ENCODE measurements around the gene THAP11. TPM values are rescaled to one million over a fixed set of nuclear protein-coding genes. Genes with fewer than 3 reads are reported as not detected.

THAP11 gene
- polyA plus RNA-seq, 1 of the 3 experiments (the other 2 are of a cell fraction), result 34.8 TPM

DNA sequence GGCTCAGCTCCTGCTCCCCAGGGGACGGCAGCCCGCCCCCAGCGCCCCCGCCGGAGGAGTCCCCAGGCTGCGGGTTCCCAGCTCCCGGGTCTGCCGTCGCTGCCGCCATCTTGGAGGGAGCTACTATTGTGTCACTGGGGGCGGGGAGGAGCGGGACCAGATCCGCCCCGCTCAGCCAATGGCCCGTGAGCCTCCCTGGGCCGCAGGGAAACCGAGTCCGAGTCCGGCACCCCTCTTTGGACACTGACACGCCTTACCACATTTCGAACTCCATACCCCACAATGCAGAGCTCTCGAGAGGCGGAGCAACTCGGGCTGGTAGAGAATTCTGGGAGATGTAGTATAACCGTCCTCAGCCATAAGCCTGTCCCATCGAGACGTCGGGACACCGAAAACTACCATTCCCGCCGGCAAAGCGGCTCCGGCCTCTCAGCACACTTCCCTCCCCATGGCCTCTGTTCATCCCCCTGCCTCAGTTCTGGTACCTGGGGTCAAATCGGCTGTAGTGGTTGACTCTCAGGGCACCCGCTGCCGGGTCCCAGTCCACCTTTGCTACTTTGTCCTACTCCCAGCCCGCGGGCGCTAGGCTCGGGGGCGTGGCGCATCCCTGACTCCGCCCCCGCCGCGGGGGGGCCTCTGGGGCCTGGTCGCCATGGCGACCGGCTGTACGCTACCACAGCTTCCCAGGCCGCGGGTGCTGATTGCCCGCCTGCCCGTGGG is 35.5 kb upstream of the THAP11 start, which contains the start of the genes RANBP10 and TSNAXIP1:
Gene RANBP10, minus strand, starts transcription at position 133 of the 720 bp plus-strand sequence. Its CDS starts 24 bp downstream, at position 109.
Gene TSNAXIP1, plus strand, starts transcription at position 462 of the 720 bp plus-strand sequence. CDS start 261 bp downstream, outside the sequence.
- no peaks in the 10 kb centered on the region for H3K9me3 ChIP-seq
- peak within 1 kb of the TSS; percentile 78 to 83 for H3K4me3 ChIP-seq (ENCODE audit: low read depth in 2 of 2, low read length in 1 of 2)
- 0% methylated on average over 12 of the region's 54 CpGs for WGBS (ENCODE audit: low lambda C conversion rate)
- H4K20me1 ChIP-seq (ENCODE audit: insufficient read depth), result no peaks in the 10 kb centered on the region; the same call in 1 of the 2 replicates
- H3K9me2 ChIP-seq, result no peaks in the 10 kb centered on the region
- peak; percentile 97 for DNase-seq
- peak within 1 kb of the TSS; percentile 86 for H3K9ac ChIP-seq
- H3K79me2 ChIP-seq (ENCODE audit: insufficient read depth), result peaks cover 43% of the 10 kb centered on the region
- H3K36me3 ChIP-seq (replicated peaks in 1 of 2; ENCODE audit: control insufficient read depth in 1 of 2, insufficient read depth in 2 of 2, low read length in 1 of 2), result peaks cover 8% of the 10 kb centered on the region in 2 experiments
- peaks cover 0 to 11% of the 10 kb centered on the region in 2 experiments; a peak in 1 of 4 replicates for H3K4me1 ChIP-seq (ENCODE audit: control insufficient read depth in 1 of 2, insufficient read depth in 2 of 2, low read depth in 1 of 2, low read length in 1 of 2)
- CTCF ChIA-PET, result interaction anchor here (0.7 to 2.6 kb wide), 12 partner anchors 10 to 313 kb away, joined by 3 to 40 read pairs (median 4); partner anchors contain the start of gene RIPOR1
- POLR2A ChIA-PET, result interaction anchor here (0.5 to 1.4 kb wide), 12 partner anchors 9 to 1535 kb away, joined by 3 to 6 read pairs (median 4); partner anchors contain the start of genes ACD and NUTF2
- no peaks in the 10 kb centered on the region for H3K27me3 ChIP-seq (ENCODE audit: insufficient read depth)
- no peaks in the 10 kb centered on the region for H3F3A ChIP-seq (replicated peaks; ENCODE audit: insufficient read depth)
- H3K27ac ChIP-seq (ENCODE audit: low read depth in 2 of 2, low read length in 1 of 2), result peak within 1 kb of the TSS; percentile 76 to 81
- H3K4me2 ChIP-seq, result peak within 1 kb of the TSS; percentile 95
- peak within 1 kb of the TSS; percentile 96 for H2AFZ ChIP-seq (ENCODE audit: low read depth)
- TF ChIP-seq GABPA (IDR thresholded peaks at IDR 0.05; ENCODE audit: low read depth) (peak; percentile 71), YY1 (IDR thresholded peaks at IDR 0.05; ENCODE audit: low read depth) (peak; percentile 95), GATA2 (CRISPR knock-in tag; IDR thresholded peaks at IDR 0.05) (no peak), MXI1 (IDR thresholded peaks at IDR 0.05; ENCODE audit: low read depth, low read length) (peak; percentile 93), SIN3A (IDR thresholded peaks at IDR 0.05; ENCODE audit: borderline replicate concordance, low read depth, low read length) (peak; percentile 87; the same call in 1 of the 2 replicates), MEF2A (IDR thresholded peaks at IDR 0.05; ENCODE audit: borderline replicate concordance, low read depth) (no peak), NRF1 (IDR thresholded peaks at IDR 0.05; ENCODE audit: low read depth, low read length) (no peak), REST (IDR thresholded peaks at IDR 0.05; ENCODE audit: low read depth, low read length) (peak; percentile 80), SMC3 (IDR thresholded peaks at IDR 0.05; ENCODE audit: low read depth, low read length) (no peak), RFX5 (IDR thresholded peaks at IDR 0.05; ENCODE audit: low read length) (no peak), TAF1 (IDR thresholded peaks at IDR 0.05; ENCODE audit: borderline replicate concordance, low read depth, low read length) (peak; percentile 100), RXRA (IDR thresholded peaks at IDR 0.05; ENCODE audit: borderline replicate concordance, low read depth) (no peak), ELF1 (IDR thresholded peaks at IDR 0.05) (peak; percentile 73; the same call in 1 of the 2 replicates), ZBTB33 (IDR thresholded peaks at IDR 0.05; ENCODE audit: borderline replicate concordance, low read depth) (no peak), CHD2 (IDR thresholded peaks at IDR 0.05; ENCODE audit: low read length, partially characterized antibody) (peak; percentile 90), POLR2AphosphoS5 (IDR thresholded peaks at IDR 0.05; ENCODE audit: low read depth, low read length) (peak; percentile 89), EP300 (IDR thresholded peaks at IDR 0.05; ENCODE audit: borderline replicate concordance in 1 of 2, low read depth in 1 of 2, low read length in 1 of 2) (0 out of 4 replicates have a peak, but pooled peaks of 1 of the 2 experiments have one; percentile 2)
- TF ChIP-seq, protein P1, sequence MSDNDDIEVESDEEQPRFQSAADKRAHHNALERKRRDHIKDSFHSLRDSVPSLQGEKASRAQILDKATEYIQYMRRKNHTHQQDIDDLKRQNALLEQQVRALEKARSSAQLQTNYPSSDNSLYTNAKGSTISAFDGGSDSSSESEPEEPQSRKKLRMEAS (IDR thresholded peaks at IDR 0.05; ENCODE audit: low read depth), result no peak; the same call in 1 of the 2 replicates
- TF ChIP-seq, protein P2, sequence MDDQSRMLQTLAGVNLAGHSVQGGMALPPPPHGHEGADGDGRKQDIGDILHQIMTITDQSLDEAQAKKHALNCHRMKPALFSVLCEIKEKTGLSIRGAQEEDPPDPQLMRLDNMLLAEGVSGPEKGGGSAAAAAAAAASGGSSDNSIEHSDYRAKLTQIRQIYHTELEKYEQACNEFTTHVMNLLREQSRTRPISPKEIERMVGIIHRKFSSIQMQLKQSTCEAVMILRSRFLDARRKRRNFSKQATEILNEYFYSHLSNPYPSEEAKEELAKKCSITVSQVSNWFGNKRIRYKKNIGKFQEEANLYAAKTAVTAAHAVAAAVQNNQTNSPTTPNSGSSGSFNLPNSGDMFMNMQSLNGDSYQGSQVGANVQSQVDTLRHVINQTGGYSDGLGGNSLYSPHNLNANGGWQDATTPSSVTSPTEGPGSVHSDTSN (IDR thresholded peaks at IDR 0.05), result no peak
- TF ChIP-seq, protein P3, sequence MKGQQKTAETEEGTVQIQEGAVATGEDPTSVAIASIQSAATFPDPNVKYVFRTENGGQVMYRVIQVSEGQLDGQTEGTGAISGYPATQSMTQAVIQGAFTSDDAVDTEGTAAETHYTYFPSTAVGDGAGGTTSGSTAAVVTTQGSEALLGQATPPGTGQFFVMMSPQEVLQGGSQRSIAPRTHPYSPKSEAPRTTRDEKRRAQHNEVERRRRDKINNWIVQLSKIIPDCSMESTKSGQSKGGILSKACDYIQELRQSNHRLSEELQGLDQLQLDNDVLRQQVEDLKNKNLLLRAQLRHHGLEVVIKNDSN (IDR thresholded peaks at IDR 0.05; ENCODE audit: borderline replicate concordance, low read depth), result no peak
- TF ChIP-seq, protein P4, sequence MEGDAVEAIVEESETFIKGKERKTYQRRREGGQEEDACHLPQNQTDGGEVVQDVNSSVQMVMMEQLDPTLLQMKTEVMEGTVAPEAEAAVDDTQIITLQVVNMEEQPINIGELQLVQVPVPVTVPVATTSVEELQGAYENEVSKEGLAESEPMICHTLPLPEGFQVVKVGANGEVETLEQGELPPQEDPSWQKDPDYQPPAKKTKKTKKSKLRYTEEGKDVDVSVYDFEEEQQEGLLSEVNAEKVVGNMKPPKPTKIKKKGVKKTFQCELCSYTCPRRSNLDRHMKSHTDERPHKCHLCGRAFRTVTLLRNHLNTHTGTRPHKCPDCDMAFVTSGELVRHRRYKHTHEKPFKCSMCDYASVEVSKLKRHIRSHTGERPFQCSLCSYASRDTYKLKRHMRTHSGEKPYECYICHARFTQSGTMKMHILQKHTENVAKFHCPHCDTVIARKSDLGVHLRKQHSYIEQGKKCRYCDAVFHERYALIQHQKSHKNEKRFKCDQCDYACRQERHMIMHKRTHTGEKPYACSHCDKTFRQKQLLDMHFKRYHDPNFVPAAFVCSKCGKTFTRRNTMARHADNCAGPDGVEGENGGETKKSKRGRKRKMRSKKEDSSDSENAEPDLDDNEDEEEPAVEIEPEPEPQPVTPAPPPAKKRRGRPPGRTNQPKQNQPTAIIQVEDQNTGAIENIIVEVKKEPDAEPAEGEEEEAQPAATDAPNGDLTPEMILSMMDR (IDR thresholded peaks at IDR 0.05), result no peak
